CD4-positive, alpha-beta T cell treated with Interleukin-17A for 4 hours (primary cell): ENCODE data around the gene C1orf210.

Experiments
- DNase-seq: peaks from one replicate; pipeline ENCODE4 v3.0.0-alpha.2; 2020; ENCODE audit warnings: mixed read lengths

Gene C1orf210

GRCh38 chr1:43246466-43247213 is 38.7 kb downstream of the C1orf210 start:
- DNase-seq: no peak

GRCh38 chr1:43243299-43243698 is 42.1 kb downstream of the C1orf210 start:
- no peak for DNase-seq

- no peak for DNase-seq
Observed at GRCh38 chr1:43241413-43241836, 44.0 kb downstream of the C1orf210 start.

GRCh38 chr1:43239484-43239883 is 45.9 kb downstream of the C1orf210 start:
- no peak for DNase-seq

GRCh38 chr1:43238991-43239469 is 46.4 kb downstream of the C1orf210 start:
- no peak for DNase-seq

GRCh38 chr1:43238085-43238484 is 47.3 kb downstream of the C1orf210 start:
- peak; percentile 47 for DNase-seq

GRCh38 chr1:43237121-43237520 is 48.3 kb downstream of the C1orf210 start:
- no peak for DNase-seq

- DNase-seq: no peak
Observed at GRCh38 chr1:43235451-43236121, 49.8 kb downstream of the C1orf210 start.

- DNase-seq: no peak
Observed at GRCh38 chr1:43235040-43235439, 50.3 kb downstream of the C1orf210 start.

GRCh38 chr1:43234267-43234666 is 51.1 kb downstream of the C1orf210 start:
- DNase-seq: no peak

- no peak for DNase-seq
Observed at GRCh38 chr1:43233631-43234030, 51.8 kb downstream of the C1orf210 start.

- DNase-seq: no peak
Observed at GRCh38 chr1:43232482-43232881, 52.9 kb downstream of the C1orf210 start.

- no peak for DNase-seq
Observed at GRCh38 chr1:43232074-43232473, 53.3 kb downstream of the C1orf210 start.
